Measurements from ENCODE around the gene ARHGAP19.
"Not testable (repeated sequence)": the region's sequence is repeated elsewhere in the genome, so short reads cannot be mapped to it uniquely, and the experiment has no call there.

Gene ARHGAP19

DNA sequence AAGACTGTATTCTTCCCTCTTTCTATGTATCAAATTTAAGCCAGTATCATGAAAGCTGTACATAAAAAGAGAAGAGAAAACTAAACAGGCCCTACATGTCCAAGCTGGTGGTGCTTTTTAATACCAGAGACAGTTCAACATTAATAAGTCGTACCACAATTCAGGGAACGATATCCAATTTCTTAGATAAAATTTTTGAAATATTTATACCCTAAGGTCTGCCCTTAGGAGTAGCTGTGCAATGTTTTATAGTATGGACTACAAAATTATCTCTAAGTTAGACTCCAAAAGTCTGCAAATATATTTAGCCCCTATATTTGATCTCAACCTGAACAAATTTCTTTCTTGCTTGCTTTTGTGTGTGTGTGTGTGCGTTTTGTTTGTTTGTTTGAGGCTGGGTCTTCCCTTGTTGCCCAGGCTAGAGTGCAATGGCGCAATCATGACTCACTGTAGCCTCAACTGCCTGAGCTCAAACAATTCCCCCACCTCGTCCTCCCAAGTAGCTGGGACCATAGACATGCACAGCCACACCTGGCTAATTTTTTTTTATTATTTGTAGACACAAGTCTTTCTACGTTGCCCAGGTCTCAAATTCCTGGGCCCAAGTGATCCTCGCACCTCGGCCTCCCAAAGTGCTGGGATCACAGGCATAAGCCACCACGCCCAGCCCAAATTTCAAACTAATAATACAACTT lies 13.2 kb downstream of the ARHGAP19 start:
- DNase-seq, result no peak

DNA sequence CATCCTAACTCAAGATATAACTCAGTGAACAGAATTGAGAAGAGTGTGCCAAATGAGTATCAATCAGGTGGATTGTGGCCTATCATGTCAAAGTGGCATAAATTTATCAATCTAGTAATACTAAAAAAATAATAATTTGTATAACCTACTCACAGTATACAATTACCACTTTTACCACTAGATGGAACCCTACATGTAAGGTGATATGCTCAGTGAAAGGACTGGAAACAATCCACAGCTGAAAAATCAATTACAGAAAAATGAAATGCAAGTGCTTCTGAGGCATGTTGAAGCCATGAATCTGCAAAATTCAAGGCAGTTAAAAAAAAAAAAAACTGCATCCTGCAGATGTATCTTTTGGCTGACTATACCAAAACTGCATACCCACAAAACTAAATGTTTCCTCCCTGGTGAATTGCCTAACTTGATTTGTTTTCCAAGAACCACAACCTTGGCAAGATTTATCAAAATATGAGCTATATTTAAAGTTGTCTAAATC lies 13.9 kb downstream of the ARHGAP19 start:
- DNase-seq, result peak; percentile 36

DNA sequence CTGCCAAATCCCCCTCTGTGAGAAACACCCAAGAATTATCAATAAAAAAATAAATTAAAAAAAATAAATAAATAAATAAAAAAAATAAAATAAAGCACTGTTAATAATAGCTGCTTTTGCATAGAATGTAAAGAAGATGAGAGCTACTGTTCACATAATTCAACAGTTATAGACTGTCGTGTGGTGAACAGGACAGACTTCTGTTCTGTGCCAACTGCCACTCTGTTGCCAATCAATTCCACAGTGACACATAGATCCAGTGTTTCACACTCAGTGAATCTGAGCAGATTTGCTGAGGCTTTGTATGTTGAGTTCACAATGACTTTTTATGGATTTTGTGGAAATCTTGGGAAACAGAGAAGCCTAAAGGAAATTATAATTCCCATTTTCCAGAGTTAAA lies 14.9 kb downstream of the ARHGAP19 start:
- no peak for DNase-seq

DNA sequence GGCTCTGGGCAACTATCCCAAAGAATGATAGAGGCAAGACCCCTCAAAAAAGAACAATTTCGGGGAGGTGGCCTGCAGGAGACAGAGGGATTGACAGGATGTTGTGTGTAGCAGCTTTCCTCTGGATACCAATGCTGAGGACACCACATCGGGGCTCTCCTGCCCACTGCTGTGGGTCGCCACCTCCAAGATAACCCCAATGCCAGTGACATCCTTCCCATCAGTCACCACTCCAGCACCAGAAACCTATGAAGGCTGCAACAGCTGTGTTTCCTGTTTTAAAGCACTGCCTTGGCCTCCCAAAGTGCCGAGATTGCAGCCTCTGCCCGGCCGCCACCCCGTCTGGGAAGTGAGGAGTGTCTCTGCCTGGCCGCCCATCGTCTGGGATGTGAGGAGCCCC lies 17.6 kb downstream of the ARHGAP19 start:
- no peak for DNase-seq

DNA sequence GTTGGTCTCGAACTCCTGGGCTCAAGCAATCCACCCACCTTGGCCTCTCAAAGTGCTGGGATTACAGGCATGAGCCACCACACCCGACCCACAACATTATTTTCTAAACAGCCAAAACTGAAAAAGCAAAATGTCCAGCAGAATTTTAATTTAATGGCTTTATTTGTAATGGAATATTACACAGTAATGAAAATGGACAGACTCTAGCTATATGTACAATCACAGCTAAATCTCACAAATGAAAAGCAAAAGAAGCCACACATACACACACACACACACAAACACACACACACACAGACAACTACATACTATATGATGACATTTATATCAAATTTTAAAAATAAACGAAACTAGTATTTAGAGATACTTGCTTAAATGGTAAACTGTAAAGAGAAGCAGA lies 18.7 kb downstream of the ARHGAP19 start:
- DNase-seq, result no peak

DNA sequence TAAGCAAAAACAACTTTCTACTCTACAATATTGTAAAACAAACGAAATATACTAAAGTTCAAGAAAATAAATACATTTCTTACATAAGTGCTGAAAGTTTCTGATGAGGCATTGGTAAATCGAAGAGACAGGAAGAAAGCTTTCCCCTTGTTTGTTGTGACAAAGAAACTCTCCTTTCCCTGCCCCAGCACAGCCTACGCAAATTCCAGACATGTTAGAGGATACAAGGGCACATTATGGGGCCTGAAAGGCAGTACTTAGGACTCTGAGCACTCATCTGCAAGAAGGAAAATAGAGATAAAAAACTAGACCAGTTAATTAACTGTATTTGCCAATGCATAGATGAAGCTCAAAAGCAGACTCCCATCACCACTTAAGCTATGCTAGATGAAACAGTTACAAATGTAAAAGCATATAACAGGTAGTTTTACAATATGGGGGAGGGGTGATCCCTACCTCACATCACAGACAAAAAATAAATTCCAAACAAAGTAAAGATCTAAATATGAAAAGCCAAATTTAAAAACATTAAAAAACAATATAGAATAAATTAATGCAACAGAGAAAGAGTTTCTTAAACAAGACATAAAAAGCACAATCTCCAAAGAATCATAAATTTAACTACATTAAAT lies 21.8 kb downstream of the ARHGAP19 start:
- no peak for DNase-seq

DNA sequence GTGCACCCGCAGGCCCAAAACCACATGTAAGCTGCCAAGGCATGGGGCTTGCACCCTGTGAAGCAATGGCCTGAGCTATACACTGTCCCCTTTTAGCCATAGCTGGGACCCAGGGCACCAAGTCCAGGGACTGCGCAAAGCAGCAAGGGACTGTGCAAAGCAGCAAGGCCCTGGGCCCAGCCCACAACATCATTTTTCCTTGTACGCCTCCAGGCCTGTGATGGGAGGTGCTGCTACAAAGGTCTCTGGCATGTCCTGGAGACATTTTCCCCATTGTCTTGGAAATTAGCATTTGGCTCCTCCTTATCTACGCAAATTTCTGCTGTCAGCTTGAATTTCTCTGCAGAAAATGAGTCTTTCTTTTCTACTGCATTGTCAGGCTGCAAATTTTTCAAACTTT lies 24.8 kb downstream of the ARHGAP19 start:
- no peak for DNase-seq

DNA sequence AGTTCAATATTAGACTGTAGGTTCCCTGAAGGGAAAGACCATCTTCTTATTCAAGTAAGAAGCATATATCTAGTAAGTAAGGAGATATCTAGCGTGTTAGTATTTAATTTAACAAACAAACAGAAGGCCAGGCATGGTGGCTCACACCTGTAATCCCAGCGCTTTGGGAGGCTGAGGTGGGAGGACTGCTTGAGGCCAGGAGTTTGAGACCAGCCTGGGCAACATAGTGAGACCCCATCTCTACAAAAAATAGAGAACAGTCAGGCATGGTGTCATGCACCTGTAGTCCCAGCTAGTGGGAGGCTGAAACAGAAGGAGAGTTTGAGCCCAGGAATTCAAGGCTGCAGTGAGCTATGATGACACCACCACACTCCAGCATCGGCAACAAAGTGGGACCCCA lies 27.3 kb downstream of the ARHGAP19 start:
- not testable (repeated sequence) for DNase-seq

DNA sequence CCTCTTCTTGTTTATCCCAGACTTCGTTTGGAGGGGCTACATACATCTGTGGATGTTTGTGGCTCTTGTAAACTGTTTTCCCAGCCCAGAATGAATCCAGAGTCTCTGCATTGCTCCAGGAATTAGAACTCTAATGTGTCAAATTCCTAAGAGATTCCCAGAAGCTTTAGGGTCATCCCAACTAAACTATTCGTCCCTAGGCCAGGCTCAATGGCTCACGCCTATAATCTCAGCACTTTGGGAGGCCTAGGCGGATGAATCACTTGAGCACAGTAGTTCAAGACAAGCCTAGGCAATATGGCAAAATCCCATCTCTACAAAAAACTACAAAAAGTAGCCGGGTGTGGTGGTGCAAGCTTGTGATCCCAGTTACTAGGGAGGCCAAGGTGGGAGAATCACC lies 28.5 kb downstream of the ARHGAP19 start:
- DNase-seq, result no peak

DNA sequence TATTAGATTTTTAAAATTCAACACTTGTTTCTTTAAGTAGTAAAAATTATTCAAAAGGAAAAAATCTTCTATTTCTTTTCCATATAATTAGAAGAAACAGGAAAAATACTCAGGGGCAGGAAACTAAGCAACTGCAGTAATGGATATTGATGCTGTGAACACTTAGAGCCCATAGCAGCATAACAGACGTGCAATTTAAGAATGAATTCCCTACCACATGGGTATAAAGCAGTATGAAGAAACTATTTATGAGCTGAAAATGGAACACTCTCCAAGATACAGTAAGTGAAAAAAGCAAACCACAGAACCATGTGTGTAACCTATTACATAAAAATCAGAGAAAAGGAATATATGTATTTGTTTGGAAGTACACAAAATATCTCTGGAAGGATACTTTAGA lies 30.8 kb downstream of the ARHGAP19 start:
- DNase-seq, result no peak

DNA sequence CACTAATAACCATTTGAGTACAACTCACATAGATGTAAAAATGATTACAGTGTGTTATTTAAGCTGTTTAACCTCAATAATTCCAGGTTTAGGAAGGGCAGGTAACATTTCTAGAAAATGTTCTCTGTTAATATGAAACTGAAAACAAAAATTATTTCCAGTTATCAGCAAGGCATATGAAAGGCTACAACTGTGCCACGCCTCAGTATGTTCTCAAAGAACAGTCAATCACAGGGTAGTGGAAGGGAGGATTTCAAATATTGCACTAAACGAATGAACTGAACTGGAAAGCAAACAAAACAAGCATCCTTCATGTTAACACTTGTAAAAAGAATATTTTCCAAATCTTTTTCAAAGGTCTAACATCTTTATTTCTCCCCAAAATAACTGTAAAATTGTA lies 31.3 kb downstream of the ARHGAP19 start:
- DNase-seq, result no peak

DNA sequence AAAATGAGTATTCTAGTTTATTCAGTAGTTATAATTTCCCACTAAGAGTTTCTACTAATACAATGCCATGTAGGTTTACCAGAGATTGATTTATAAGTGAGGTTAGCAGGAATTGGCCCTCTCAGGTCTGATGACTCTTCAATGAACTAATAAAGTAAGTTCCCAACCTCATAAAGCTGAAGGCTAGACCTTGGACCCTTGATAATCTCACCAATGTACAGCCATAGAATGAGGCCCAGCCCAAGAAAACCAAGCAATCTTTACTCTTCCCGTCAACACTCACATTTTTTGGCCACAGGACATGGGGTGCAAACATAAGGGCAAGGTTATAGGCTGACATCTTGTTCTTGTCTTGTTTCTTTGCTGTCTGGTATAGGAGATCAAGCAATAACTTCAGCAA lies 33.3 kb downstream of the ARHGAP19 start:
- DNase-seq, result no peak

DNA sequence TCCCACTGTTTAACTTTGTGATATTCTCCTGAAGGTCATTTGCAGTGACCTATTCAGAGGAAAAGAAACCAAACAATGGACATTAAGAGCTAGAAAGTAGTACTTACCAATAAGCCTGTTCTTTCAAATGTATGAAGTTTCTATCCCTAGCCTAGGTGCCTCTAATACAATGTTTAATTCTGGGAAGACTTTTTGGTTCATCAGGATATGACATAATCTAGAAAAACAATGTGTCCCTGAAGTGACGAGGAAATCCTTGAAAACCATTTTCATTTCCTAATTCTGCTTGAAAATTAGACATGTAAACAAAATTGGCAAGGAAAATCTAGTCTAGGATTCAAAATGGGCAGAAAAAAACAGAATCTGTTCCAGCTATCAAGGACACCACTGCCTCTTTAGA lies 36.1 kb downstream of the ARHGAP19 start:
- DNase-seq, result no peak

DNA sequence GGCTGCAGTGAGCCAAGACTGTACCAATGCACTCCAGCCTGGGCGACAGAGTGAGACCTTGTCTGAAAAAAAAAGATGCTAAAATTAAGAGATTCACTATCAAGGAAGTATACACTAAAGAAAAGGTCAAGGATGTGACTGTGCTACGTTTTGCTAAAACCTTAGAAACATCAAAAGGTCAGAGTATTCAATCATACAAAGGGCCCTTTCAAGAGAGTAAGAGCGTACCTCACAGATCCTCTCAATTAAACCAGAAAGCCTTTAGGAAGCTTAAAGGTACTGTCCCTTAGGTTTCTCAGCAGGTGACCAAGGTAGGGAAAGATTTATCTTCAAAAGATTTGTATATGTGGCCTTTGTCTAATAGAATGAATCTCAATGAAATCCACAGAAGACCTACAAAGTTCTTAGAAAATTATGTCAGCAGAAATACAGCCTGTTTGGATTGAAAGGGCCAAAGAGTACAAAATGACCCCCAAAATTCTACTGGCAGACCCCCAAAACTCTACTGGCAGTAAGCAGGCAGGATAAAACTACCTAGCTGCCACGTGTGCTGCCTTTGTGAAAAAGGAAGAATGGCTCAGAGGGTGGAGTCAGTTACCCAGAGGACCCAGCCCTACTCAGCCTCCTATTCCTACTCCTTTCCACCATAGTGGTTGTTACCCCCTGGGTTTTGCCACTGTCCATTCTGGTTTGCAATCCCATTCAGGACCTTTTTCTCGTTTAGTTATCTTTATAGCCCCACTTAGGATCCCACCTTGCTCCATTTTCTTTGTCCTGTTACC lies 36.7 kb downstream of the ARHGAP19 start:
- no peak for DNase-seq

DNA sequence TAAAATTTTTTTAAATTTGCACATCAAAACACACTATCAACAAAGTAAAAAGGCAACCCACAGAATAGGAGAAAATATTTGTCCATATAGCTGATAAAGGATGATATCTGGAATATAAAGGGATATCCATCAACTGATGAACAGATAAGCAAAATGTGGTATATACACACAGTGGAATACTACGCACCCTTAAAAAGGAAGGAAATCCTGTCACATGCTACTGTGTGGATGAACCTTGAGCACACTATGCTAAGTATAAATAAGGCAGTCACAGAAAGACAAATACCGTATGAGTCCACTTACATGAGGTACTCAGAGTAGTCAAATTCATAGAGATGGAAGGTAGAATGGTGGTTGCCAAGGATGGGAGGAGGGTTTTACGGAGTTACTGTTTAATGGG lies 37.7 kb downstream of the ARHGAP19 start:
- no peak for DNase-seq

DNA sequence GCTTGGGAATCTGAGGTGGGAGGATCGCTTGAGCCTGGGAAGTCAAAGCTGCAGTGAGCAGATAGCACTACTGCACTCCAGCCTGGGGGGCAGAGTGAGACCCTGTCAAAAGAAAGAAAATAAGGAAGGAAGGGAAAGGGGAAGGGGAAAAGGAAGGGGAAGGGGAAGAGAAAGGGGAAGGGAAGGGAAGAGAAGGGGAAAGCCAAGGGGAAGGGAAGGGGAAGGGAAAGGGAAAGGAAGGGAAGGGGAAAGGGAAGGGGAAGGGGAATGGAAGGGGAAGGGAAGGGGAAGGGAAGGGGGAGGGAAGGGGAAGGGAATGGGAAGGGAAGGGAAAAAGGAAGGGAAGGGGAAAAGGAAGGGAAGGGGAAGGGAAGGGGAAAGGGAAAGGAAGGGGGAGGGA lies 41.5 kb downstream of the ARHGAP19 start:
- no peak for DNase-seq

DNA sequence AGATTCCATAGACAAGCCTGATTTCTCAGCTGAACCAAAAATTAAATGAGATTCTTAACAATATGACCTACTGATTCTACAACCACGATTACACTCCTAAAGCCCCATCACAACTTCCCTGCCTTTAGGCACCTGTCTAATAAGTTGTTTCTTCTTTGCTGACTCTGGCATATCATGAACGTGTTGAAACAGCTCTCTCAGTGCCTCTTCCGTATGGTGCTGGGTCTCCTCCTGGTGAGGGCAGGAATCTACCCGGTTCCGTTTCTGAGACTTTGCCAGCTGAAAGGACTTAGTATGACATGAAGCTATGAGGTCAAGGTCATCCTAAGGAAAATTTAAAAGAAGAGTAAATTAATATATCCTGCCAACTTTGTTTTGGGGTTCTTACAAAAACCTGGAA lies 48.6 kb downstream of the ARHGAP19 start:
- no peak for DNase-seq

DNA sequence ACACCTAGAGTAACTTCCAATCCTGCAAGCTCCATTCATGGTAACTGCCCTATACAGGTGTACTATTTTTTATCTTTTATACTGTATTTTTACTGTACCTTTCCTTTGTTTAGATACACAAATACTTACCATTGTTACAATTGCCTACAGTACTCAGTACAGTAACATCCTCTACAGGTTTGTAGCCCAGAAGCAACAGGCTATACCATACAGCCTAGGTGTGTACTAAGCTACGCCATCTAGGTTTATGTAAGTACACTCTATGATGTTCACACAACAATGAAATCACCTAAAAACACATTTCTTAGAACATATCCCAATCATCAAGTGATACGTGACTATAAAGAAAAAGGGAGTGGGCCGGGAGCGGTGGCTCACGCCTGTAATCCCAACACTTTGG lies 53.6 kb downstream of the ARHGAP19 start:
- DNase-seq, result no peak

DNA sequence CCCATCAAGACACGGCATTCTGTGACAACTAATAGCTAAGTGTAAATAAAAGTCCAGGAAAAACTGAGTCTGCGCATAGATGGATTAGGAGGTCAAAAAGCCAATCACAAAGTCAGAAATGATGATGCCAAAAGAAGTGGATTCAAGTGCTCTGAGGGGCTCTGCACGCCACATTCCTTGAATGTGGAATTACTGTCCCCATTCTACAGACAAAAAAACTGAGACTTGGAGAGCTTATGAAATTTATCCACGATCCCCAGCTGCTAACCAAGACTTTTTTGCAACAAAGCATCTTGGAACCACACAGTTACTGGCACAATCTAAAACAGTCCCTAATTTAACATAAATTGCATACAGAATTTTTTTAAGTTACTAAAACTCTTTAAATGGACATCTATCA lies 57.1 kb downstream of the ARHGAP19 start:
- DNase-seq, result no peak

DNA sequence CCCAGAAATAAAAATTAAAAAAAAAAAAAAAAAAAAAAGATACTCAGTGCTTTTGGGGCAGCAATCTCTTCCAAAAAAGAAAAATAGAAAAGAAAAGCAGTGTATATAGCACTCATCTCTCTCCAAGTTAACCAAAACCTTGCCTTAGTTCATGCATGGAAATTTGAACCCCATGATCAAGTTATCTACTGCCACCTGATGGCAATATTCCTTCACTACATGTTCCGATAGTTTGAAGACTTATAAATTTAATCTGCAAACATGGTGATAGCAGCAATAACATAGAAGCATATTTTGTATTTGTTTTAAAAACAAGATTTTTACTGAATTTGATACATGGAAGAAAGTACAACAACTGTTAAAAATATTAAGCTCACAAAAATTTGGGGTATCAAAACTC lies 58.0 kb downstream of the ARHGAP19 start:
- peak; percentile 0 for DNase-seq

DNA sequence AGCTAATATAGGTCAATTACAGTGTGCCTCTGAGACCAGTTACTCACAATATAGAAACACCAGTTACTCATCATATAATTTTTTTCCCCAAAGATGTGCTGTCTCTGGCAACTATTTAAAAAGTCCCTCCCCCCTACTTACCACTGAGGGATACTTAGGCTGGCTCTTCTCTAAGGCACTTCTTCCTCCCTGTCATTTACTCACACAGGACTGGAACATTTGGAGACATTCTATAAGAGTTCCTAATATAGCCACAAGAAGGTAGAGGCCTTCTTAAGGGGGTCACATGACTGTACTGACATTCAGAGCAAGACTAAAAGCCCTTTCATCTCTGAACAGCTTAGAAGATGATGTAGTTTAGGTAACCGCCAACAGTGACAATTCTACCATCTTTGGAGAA lies 62.3 kb downstream of the ARHGAP19 start:
- no peak for DNase-seq

DNA sequence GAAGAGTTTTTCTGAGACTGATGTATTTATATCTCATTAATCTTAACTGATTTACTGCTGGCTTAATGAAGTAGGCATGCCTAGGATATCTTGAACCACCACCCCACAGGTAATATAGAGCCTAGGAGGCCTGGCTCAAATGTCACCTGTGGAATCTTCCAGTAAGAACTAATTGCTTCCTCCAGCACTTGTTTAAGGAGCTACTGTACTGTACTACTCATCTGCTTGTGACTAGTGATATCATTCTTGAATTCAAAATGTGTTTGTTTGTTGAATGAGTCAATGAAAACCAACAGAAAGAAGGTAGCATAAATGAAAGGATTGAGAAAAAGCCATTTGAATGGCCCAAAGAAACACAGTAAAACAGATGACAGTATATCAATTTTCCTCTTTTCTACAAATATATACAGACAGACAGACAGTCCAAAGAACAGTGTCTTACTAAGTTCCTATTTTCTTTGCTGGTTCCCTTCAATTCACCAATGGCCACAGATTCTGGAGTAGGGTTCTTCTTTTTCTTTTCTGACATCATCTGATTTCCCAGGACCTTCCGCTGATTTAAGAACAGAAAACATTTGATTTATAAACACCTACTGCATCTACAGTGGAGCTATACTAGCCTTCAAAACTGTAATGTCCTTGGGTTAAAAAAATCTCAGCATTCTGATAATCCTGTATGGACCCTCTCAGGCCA lies 63.0 kb downstream of the ARHGAP19 start:
- no peak for DNase-seq

DNA sequence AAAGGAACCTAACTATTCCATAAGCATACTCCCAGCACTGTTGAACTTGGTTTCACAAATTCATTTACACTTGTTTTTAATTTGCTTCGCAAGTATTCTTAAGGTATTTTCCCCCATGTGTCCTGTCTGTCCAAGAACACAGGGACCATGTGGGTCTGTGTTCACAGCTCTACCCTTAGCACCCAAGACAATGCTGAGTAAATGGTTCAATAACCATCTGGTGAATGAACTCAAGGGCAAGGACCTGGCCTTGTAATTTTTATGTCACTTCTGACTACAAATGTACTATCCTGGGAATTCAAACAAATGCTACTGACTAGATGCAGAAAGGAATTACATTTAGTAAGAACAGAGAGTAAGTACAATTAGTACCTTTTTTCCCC lies 63.7 kb downstream of the ARHGAP19 start:
- no peak for DNase-seq
